ENCODE measurements around the gene JUN. TPM values are rescaled to one million over a fixed set of nuclear protein-coding genes. Genes with fewer than 3 reads are reported as not detected.

JUN gene
- 75.9 and 77.1 TPM in 2 replicates for total RNA-seq

GRCh38 chr1:58783993-58784757 lies at the start of gene JUN:
Gene JUN, minus strand, starts transcription at chr1:58784047. Its CDS starts 977 bp downstream, at chr1:58783070.
- intact Hi-C loops (cut with micrococcal nuclease), result loop anchor here (1.0 to 5.0 kb wide), 15 partner anchors 29 to 1030 kb away; partner anchors contain the start of genes HOOK1, MYSM1 and OMA1

- intact Hi-C loops (cut with micrococcal nuclease), result no loop called here
Observed at GRCh38 chr1:58833166-58833565, 49.3 kb upstream of the JUN start.

- intact Hi-C loops (cut with micrococcal nuclease), result no loop called here
Observed at GRCh38 chr1:58830291-58830690, 46.4 kb upstream of the JUN start.

- intact Hi-C loops (cut with micrococcal nuclease), result no loop called here
Observed at GRCh38 chr1:58829866-58830265, 46.0 kb upstream of the JUN start.

GRCh38 chr1:58827298-58827697 lies 43.5 kb upstream of the JUN start:
- intact Hi-C loops (cut with micrococcal nuclease), result loop anchor here (1.0 kb wide), 1 partner anchor 11 kb away; no protein-coding TSS in a partner anchor

- intact Hi-C loops (cut with micrococcal nuclease), result loop anchor here (1.0 kb wide), 1 partner anchor 40 kb away; no protein-coding TSS in a partner anchor
Observed at GRCh38 chr1:58824753-58825389, 41.0 kb upstream of the JUN start.

- intact Hi-C loops (cut with micrococcal nuclease), result loop anchor here (1.0 kb wide), 1 partner anchor 42 kb away; no protein-coding TSS in a partner anchor
Observed at GRCh38 chr1:58823481-58824010, 39.7 kb upstream of the JUN start.

- intact Hi-C loops (cut with micrococcal nuclease), result no loop called here
Observed at GRCh38 chr1:58821309-58821708, 37.5 kb upstream of the JUN start.

GRCh38 chr1:58818976-58819375 lies 35.1 kb upstream of the JUN start:
- intact Hi-C loops (cut with micrococcal nuclease), result loop anchor here (10.0 kb wide), 1 partner anchor 274 kb away; the partner anchor contains the start of gene OMA1

GRCh38 chr1:58818075-58818474 lies 34.2 kb upstream of the JUN start:
- intact Hi-C loops (cut with micrococcal nuclease), result loop anchor here (10.0 kb wide), 1 partner anchor 273 kb away; the partner anchor contains the start of gene OMA1

- intact Hi-C loops (cut with micrococcal nuclease), result loop anchor here (1.0 to 10.0 kb wide), 13 partner anchors 11 to 480 kb away; partner anchors contain the start of genes JUN, MYSM1 and OMA1
Observed at GRCh38 chr1:58816747-58817221, 32.9 kb upstream of the JUN start.

- intact Hi-C loops (cut with micrococcal nuclease), result loop anchor here (1.0 to 10.0 kb wide), 13 partner anchors 11 to 480 kb away; partner anchors contain the start of genes JUN, MYSM1 and OMA1
Observed at GRCh38 chr1:58816072-58816746, 32.4 kb upstream of the JUN start.

- intact Hi-C loops (cut with micrococcal nuclease), result loop anchor here (1.0 to 10.0 kb wide), 13 partner anchors 12 to 481 kb away; partner anchors contain the start of genes JUN, MYSM1 and OMA1
Observed at GRCh38 chr1:58815686-58816071, 31.8 kb upstream of the JUN start.

GRCh38 chr1:58815069-58815685 lies 31.3 kb upstream of the JUN start:
- intact Hi-C loops (cut with micrococcal nuclease), result loop anchor here (10.0 kb wide), 1 partner anchor 270 kb away; the partner anchor contains the start of gene OMA1

GRCh38 chr1:58814251-58815068 lies 30.6 kb upstream of the JUN start:
- intact Hi-C loops (cut with micrococcal nuclease), result loop anchor here (10.0 kb wide), 1 partner anchor 270 kb away; the partner anchor contains the start of gene OMA1

GRCh38 chr1:58813801-58814200 lies 30.0 kb upstream of the JUN start:
- intact Hi-C loops (cut with micrococcal nuclease), result loop anchor here (2.0 to 10.0 kb wide), 2 partner anchors 19 to 269 kb away; partner anchors contain the start of gene OMA1

GRCh38 chr1:58813361-58813760 lies 29.5 kb upstream of the JUN start:
- intact Hi-C loops (cut with micrococcal nuclease), result loop anchor here (2.0 to 10.0 kb wide), 2 partner anchors 19 to 269 kb away; partner anchors contain the start of gene OMA1

- intact Hi-C loops (cut with micrococcal nuclease), result loop anchor here (2.0 to 10.0 kb wide), 2 partner anchors 18 to 268 kb away; partner anchors contain the start of gene OMA1
Observed at GRCh38 chr1:58812926-58813325, 29.1 kb upstream of the JUN start.

GRCh38 chr1:58812468-58812867 lies 28.6 kb upstream of the JUN start:
- intact Hi-C loops (cut with micrococcal nuclease), result loop anchor here (2.0 to 10.0 kb wide), 2 partner anchors 18 to 268 kb away; partner anchors contain the start of gene OMA1
